RCC 7860 (cell line): ENCODE measurements around the gene SIM2.

ENCODE experiments used
- DNase-seq: peaks from one replicate; pipeline ENCODE4 v3.0.0-alpha.2; 2015; ENCODE audit warnings: low spot score
- FAIRE-seq: peaks from 2 replicates; lab custom pipeline; 2012; peaks lifted over from hg19 to GRCh38; lab: Jason Lieb, UNC

SIM2 gene

GRCh38 chr21:36732761-36733160 is 33.8 kb downstream of the SIM2 start:
- DNase-seq (no peak), FAIRE-seq (no peak)

GRCh38 chr21:36733857-36734256 is 34.9 kb downstream of the SIM2 start:
- FAIRE-seq (no peak), DNase-seq (no peak)

- FAIRE-seq: no peak
- DNase-seq: no peak
Measured at GRCh38 chr21:36734367-36735200, 35.7 kb downstream of the SIM2 start.

- DNase-seq: no peak
- no peak for FAIRE-seq
Measured at GRCh38 chr21:36735201-36735515, 36.2 kb downstream of the SIM2 start.

GRCh38 chr21:36735724-36736320 is 36.9 kb downstream of the SIM2 start:
- FAIRE-seq (no peak), DNase-seq (no peak)

- FAIRE-seq (no peak), DNase-seq (no peak)
Measured at GRCh38 chr21:36738489-36739126, 39.7 kb downstream of the SIM2 start.

- no peak for FAIRE-seq
- no peak for DNase-seq
Measured at GRCh38 chr21:36741506-36741905, 42.6 kb downstream of the SIM2 start.

- no peak for FAIRE-seq
Measured at GRCh38 chr21:36743008-36743407, 44.1 kb downstream of the SIM2 start.

GRCh38 chr21:36743446-36743845 is 44.5 kb downstream of the SIM2 start:
- DNase-seq (no peak), FAIRE-seq (no peak)

More at GRCh38 chr21:36743008-36743407, 44.1 kb downstream of the SIM2 start:
- no peak for DNase-seq

- FAIRE-seq (no peak), DNase-seq (no peak)
Measured at GRCh38 chr21:36744190-36744559, 45.3 kb downstream of the SIM2 start.

GRCh38 chr21:36744560-36745231 is 45.8 kb downstream of the SIM2 start:
- FAIRE-seq (no peak), DNase-seq (no peak)

GRCh38 chr21:36745459-36745858 is 46.5 kb downstream of the SIM2 start:
- DNase-seq (no peak), FAIRE-seq (no peak)

- no peak for DNase-seq
- FAIRE-seq: no peak
Measured at GRCh38 chr21:36747041-36747814, 48.3 kb downstream of the SIM2 start.

GRCh38 chr21:36747815-36748383 is 49.0 kb downstream of the SIM2 start:
- DNase-seq (no peak), FAIRE-seq (no peak)

GRCh38 chr21:36749935-36750575 is 51.1 kb downstream of the SIM2 start:
- DNase-seq (no peak), FAIRE-seq (no peak)

- DNase-seq (no peak), FAIRE-seq (no peak)
Measured at GRCh38 chr21:36750576-36750959, 51.7 kb downstream of the SIM2 start.

GRCh38 chr21:36751383-36751782 is 52.5 kb downstream of the SIM2 start:
- no peak for FAIRE-seq
- DNase-seq: no peak

- DNase-seq: peak; percentile 48
- FAIRE-seq: no peak
Measured at GRCh38 chr21:36753556-36753955, 54.6 kb downstream of the SIM2 start.

GRCh38 chr21:36754241-36754898 is 55.5 kb downstream of the SIM2 start:
- no peak for DNase-seq
- FAIRE-seq: no peak

GRCh38 chr21:36756527-36756926 is 57.6 kb downstream of the SIM2 start:
- no peak for FAIRE-seq

More at GRCh38 chr21:36756527-36756926, 57.6 kb downstream of the SIM2 start:
- no peak for DNase-seq
